UCSD-AML1 (cell line): Measurements from ENCODE around the gene MIDN.
"Not testable (repeated sequence)": the region's sequence is repeated elsewhere in the genome, so short reads cannot be mapped to it uniquely, and the experiment has no call there.

Experiments
- DNase-seq: peaks from one replicate; lab custom pipeline; 2025; ENCODE audit not compliant: unreplicated experiment; lab: John Stamatoyannopoulos, UW

Gene MIDN

DNA sequence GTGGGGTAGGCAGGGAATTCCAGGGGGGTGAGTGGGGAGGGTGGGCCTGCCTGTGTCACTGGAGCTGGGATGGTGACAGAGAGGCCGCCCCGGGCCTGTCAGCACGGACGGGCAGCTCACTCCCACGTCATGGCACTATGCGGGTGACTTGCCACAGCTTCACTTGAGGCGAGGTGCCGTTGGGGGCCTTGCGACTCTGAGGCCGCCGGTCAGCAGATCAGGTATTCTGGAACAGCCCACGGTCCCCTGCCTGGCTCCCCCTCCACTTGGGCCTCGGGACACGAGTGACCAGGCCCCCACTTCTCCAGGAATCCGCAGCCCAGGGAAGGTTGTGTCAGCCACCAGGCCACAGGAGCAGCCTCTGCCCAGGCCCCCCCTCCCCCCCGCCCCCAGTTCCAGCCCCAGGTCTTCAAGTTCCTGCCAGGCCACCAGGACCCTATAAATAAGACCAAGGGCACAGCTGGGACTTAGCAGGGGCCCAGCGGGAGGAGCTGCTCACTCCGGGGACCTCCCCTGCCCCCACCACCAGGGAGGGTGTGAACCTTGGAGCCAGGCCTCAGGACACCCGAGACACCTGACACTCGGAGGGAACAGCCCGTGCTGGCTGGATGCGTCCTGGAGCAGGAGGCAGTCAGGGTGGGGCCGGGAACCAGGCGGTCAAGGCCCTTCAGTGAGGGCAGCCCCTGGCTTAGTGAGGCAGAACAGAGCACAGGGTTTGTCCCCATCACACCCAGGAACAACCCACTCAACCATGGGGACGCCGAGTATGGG is 2.7 kb upstream of the MIDN start:
- DNase-seq: no peak

DNA sequence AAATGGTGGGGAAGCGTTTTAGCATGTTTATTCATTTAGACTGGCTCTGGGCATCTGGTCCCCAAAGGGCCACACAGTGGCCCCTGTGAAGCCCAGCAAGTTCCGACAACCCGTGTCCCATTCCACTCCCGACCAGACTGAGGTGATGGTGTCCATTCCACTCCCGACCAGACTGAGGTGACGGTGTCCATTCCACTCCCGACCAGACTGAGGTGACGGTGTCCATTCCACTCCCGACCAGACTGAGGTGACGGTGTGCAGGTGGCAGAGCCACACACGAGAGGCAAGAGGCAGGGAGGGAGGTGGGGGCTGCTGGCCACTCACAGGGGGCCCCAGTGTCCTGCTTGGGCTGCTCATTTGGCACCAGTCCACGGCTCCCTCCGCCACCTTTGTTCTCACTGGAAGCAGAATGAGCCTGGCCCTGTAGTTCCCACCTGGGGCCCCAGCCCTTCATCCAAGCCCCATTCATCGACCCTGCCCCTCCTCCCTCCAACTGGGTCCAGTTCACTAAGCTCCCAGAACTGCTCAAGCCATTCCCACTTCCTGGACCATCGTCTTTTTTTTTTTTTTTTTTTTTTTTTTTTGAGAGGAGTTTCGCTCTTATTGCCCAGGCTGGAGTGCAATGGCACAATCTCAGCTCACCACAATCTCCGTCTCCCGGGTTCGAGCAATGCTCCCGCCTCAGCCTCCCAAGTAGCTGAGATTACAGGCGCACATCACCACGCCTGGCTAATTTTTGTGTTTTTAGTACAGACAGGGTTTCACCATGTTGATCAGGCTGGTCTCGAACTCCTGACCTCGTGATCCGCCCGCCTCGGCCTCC is 1.9 kb upstream of the MIDN start:
- DNase-seq: not testable (repeated sequence)

GRCh38 chr19:1247748-1248138 is 640 bp upstream of the MIDN start:
- DNase-seq: no peak

DNA sequence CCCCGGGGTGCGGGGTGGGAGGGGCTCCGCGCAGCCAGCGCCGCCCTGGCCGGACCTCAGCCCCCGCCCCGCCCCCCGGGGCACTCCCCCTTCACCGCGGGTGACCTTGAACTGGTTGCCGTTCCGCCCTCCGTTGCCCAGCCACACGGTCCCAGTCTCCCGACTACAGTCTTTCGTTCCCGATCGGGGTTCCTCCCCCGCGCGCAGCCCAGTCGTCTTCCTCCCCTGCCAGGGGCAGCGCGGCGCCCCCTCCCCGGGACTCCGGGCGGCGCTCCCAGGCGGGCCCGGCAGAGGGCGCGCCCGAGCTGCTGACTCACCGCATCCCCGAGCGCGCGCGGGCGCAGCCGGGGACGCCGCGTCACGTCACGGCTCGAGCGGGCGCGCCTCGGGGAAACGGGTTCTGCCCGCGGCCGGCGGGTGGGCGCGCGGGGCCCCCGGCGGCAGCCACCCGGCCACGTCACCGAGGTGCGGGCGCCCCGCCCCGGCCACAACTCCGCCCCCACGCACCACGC is 459 bp downstream of the MIDN start:
- DNase-seq: peak; percentile 88

DNA sequence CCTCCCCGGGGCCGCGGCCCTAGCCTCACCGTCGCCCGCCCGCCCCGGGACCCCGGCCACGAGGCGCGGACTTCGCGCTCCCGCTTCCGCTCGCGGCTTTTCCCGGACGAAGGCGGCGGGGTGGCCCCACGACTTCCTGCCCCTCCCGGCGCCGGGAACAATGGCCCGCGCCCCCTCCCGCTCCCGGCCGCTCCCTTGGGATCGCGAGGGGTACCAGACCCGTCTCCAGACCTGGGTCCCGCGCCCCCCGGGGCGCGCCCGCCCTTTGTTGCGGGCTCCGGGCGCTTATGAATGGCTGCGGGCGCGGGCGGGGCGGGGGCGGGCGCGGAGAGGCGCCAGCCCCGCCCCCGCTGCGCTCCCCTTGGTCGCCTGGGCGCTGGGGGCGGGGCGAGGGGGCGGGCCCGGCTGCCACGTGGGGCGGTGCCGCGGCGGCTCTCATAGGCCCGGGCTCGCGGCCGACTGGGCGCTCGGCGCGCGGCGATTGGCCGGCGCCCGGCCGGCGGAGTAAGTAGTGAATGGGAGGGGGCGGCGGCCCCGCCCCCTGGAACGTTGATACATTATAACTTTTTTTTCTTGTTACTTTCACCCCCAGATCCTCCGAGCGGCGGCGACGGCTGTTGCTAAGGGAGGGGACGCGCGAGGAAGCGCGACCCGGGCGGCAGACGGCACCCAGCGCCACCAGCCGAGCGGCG is 1.1 kb downstream of the MIDN start:
- peak; percentile 97 for DNase-seq

DNA sequence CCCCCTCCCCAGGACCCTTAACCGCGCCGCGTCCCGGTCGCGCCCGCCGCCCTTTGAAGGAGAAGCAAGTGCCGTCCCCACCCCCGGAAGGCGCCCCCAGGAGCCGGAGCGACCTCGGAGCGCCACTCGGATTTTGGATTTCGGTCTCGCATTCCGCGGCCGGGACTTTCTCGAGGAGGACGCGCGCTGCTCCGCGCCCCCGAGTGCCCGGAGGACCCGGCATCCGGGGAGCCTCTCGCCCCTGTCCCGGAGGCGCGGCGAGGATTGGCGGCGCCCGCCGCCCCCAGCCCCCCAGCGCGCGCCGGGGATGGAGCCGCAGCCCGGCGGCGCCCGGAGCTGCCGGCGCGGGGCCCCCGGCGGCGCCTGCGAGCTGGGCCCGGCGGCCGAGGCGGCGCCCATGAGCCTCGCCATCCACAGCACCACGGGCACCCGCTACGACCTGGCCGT is 1.6 kb downstream of the MIDN start:
- no peak for DNase-seq

GRCh38 chr19:1250437-1251260 is 2.3 kb downstream of the MIDN start:
- peak; percentile 58 for DNase-seq

- DNase-seq: peak; percentile 87
Measured at GRCh38 chr19:1251330-1252220, 3.2 kb downstream of the MIDN start.

- peak; percentile 85 for DNase-seq
Measured at GRCh38 chr19:1252221-1252820, 3.9 kb downstream of the MIDN start.

DNA sequence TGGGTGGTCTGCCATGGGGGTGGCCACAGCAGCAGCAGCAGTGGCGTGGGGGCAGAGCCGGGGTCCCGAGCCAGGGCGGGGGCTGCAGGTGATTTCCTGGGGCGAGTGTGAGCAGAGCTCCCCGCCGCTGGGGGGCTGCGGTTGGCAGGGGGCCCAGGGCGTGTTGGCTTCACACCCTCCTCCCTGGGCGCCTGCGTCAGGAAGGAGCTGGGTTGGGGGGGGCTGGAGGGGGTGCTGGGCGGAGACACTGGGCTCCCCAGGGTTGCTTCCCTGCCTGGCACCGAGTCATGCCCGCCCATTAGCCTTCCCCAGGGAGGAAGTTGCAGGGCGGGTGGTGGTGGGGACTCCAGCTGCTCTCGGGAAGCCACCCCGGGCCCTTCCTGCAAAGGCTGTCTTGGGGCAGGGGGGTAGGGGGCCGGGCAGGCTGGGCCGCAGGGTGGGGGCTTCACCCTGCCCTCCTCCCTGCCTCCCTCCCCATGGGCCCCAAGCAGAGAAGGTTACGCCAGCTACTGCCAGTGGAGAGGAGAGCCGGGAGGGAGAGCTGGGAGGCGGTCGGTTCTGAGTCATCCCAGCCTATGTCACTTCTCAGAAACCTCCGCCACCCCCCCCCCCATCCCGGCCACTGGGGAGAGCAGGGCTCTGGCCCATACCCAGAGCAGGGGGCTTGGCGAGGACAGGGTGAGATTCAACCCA is 4.6 kb downstream of the MIDN start:
- DNase-seq: peak; percentile 89

- DNase-seq: no peak
Measured at GRCh38 chr19:1253514-1254080, 5.2 kb downstream of the MIDN start.

DNA sequence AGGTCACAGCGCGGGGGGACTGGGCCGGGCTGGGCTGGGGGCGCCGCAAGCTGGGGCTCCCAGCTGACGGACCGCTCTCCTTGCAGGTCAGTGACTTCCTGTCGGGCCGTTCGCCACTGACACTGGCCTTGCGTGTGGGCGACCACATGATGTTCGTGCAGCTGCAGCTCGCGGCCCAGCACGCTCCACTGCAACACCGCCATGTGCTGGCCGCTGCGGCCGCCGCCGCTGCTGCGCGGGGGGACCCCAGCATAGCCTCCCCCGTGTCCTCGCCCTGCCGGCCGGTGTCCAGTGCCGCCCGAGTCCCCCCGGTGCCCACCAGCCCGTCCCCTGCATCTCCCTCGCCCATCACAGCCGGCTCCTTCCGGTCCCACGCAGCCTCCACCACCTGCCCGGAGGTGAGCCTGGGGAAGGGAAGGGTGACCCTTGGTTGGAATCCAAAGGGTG is 5.7 kb downstream of the MIDN start:
- DNase-seq: no peak

DNA sequence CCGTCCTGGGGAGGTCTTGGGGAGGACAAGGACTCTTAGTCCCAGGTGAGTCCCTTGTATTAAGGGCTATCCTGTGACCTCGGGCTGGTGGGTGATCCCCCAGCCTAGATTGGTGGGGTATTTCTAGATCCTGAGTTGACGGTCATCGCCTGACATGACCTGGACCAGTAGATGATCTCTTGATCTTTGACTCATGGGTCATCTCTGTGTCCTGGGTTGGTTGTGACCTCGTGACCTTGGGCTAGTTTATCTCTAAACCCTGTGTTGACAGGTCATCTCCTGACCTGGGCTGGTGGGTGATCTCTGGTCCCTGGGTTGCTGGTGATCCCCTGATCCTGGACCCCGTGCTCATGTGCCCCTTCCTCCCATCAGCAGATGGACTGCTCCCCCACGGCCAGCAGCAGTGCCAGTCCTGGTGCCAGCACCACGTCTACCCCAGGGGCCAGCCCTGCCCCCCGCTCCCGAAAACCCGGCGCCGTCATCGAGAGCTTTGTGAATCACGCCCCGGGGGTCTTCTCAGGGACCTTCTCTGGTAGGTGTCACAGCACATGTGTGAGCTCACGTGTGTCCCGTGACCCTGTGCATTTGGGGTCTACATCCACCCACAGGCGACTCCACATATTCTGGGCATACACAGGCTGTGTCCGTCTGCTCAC is 6.3 kb downstream of the MIDN start:
- DNase-seq: no peak

DNA sequence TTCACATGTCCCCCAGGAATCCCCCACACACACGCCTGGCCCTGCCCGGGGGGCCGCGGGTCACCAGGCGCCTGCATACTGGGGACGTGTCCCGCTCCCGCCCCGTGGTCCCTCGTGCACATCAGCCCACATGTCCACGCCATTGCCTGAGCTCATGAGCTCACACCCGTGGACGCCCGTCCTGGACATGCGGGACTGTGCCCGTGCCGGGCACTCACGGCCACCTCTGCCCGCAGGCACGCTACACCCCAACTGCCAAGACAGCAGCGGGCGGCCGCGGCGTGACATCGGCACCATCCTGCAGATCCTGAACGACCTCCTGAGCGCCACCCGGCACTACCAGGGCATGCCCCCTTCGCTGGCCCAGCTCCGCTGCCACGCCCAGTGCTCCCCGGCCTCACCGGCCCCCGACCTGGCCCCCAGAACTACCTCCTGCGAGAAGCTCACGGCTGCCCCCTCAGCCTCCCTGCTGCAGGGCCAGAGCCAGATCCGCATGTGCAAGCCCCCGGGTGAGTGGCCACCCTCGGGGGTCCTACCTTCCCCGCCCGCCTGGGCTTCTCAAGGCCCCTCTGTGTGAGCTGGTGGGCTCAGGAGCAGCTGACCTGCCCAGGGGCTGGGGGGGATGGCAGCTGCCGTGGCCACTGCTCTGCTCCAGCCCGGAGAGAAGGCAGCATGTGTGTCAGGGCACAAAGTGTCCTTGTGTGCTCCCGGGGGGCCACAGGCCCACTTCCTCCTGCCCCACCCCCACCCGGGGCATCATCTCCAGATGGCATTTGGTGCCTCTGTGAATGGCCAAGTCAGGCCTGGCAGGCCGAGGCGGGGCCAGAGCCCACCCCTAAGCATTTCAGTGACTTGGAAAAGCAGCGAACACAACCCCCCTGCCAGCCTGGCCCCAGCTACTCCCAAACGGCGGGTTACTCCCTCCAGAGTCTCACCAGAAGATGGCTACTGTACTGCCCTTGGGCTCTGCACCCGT is 7.1 kb downstream of the MIDN start:
- DNase-seq: no peak

DNA sequence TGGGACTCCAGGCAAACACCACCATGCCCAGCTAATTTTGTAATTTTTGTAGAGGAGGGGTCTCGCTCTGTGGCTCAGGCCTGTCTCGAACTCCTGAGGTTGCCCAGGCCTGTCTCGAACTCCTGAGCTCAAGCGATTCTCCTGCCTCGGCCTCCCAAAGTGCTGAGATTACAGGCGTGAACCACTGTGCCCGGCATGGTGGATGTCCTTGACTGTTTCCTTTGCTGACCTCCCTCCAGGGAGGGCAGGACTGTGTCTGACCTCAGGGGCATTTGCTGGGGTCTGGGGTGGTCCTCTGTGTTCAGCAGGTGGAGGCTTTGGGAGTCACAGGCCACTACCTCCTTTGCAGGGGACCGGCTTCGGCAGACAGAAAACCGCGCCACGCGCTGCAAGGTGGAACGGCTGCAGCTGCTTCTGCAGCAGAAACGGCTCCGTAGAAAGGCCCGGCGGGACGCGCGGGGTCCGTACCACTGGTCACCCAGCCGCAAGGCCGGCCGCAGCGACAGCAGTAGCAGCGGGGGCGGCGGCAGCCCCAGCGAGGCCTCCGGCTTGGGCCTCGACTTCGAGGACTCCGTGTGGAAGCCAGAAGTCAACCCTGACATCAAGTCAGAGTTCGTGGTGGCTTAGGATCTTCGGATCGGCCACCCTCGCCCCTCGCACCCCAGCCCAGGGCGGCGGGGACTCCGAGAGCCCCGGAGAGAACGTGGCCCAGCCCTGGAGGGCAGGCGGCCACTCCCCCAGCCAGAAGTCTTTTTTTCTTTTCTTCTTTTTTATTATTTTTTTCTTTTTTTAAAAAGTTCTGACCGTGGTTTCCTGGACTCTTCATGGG is 8.5 kb downstream of the MIDN start:
- no peak for DNase-seq
